IMR-90 (cell line): ENCODE measurements around the gene STX8. TPM values are rescaled to one million over a fixed set of nuclear protein-coding genes. Genes with fewer than 3 reads are reported as not detected.
A peak's percentile ranks its signal among the peaks of the same experiment; 100 is the strongest.

Experiments
- ATAC-seq: fragments of 200-7000 bp; cut with Tn5 transposase; 2 replicates; pipeline ENCODE4 v1.9.1; 2020; ENCODE audit warnings: low read depth, mild to moderate bottlenecking, moderate library complexity
- BruUV-seq: library from RNA; stranded (reverse); fragments of 400-500 nt; replicated peaks from 2 replicates; lab custom pipeline; 2021; lab: Mats Ljungman, UMichigan
- CTCF ChIA-PET: fragments of 300-600 bp; formaldehyde crosslinking; extraction: SDS; loops from one replicate; lab custom pipeline; 2021; ENCODE audit warnings: antibody characterized with exemption; lab: Yijun Ruan, JAX
- POLR2A ChIA-PET: fragments of 300-600 bp; sonication (Branson Sonifier 250); formaldehyde crosslinking; loops from one replicate; lab custom pipeline; 2022; ENCODE audit warnings: antibody characterized with exemption; ENCODE audit not compliant: unreplicated experiment; lab: Charles Lee
- DNase-seq: peaks from one replicate; pipeline ENCODE4 v3.0.0; 2013
- H2AFZ ChIP-seq: replicated peaks from 2 replicates; pipeline ENCODE3; 2013; ENCODE audit warnings: low read length, mild to moderate bottlenecking; ENCODE audit not compliant: poor library complexity
- H2AK5ac ChIP-seq: 2 replicates; pipeline ENCODE4 v1.6.1; 2013; ENCODE audit warnings: low read depth, low read length, inconsistent platforms
- H2AK9ac ChIP-seq: replicated peaks from 2 replicates; pipeline ENCODE3; 2013; ENCODE audit warnings: mild to moderate bottlenecking, low read depth, low read length, moderate library complexity; ENCODE audit not compliant: poor library complexity
- H2BK120ac ChIP-seq: 2 replicates; pipeline ENCODE4 v1.6.1; 2013; ENCODE audit warnings: low read depth, low read length, inconsistent platforms
- H2BK15ac ChIP-seq: 3 replicates; pipeline ENCODE4 v1.6.1; 2013; ENCODE audit warnings: low read depth, low read length, inconsistent platforms
- H2BK20ac ChIP-seq: 2 replicates; pipeline ENCODE4 v1.6.1; 2013; ENCODE audit warnings: low read depth, mild to moderate bottlenecking, inconsistent platforms, low read length, moderate library complexity
- H2BK5ac ChIP-seq: 2 replicates; pipeline ENCODE4 v1.6.1; 2013; ENCODE audit warnings: mild to moderate bottlenecking, low read depth, low read length, inconsistent platforms; ENCODE audit not compliant: poor library complexity, severe bottlenecking
- H3K14ac ChIP-seq: replicated peaks from 2 replicates; pipeline ENCODE4 v1.6.1; 2013; ENCODE audit warnings: low read depth, low read length, inconsistent platforms
- H3K18ac ChIP-seq: 2 replicates; pipeline ENCODE4 v1.6.1; 2013; ENCODE audit warnings: low read depth, low read length, control low read depth
- H3K23ac ChIP-seq: 2 replicates; pipeline ENCODE4 v1.6.1; 2013; ENCODE audit warnings: low read depth, low read length, inconsistent platforms
- H3K27ac ChIP-seq: 2 replicates; pipeline ENCODE4 v1.5.1; 2013; ENCODE audit warnings: mild to moderate bottlenecking, control low read depth, low read length; ENCODE audit not compliant: insufficient read depth
- H3K27me3 ChIP-seq: 2 replicates; pipeline ENCODE4 v1.6.1; 2013; ENCODE audit warnings: low read length; ENCODE audit not compliant: control insufficient read depth, insufficient read depth
- H3K36me3 ChIP-seq: 2 replicates; pipeline ENCODE4 v1.6.1; 2013; ENCODE audit warnings: low read length, mixed read lengths; ENCODE audit not compliant: control insufficient read depth, insufficient read depth
- H3K4ac ChIP-seq: 2 replicates; pipeline ENCODE4 v1.6.1; 2013; ENCODE audit warnings: low read depth, low read length, inconsistent platforms
- H3K4me1 ChIP-seq: 2 replicates; pipeline ENCODE4 v1.6.1; 2013; ENCODE audit warnings: low read length, mixed read lengths; ENCODE audit not compliant: control insufficient read depth, insufficient read depth
- H3K4me2 ChIP-seq: 2 replicates; pipeline ENCODE4 v1.6.1; 2013; ENCODE audit warnings: low read depth, mild to moderate bottlenecking, control low read depth, low read length, moderate library complexity
- H3K4me3 ChIP-seq: 2 replicates; pipeline ENCODE4 v1.5.1; 2013; ENCODE audit warnings: low read depth, mild to moderate bottlenecking, control low read depth, low read length, moderate library complexity; ENCODE audit not compliant: insufficient read depth
- H3K56ac ChIP-seq: 2 replicates; pipeline ENCODE4 v1.6.1; 2013; ENCODE audit warnings: low read length, inconsistent platforms; ENCODE audit not compliant: insufficient read depth; ENCODE audit errors: extremely low read depth
- H3K79me1 ChIP-seq, 2 experiments: 2 replicates each; pipeline ENCODE4 v1.6.1; 2013; ENCODE audit warnings: low read length in 2 of 2, inconsistent platforms in 1 of 2, low read depth in 1 of 2
- H3K9ac ChIP-seq: 2 replicates; pipeline ENCODE4 v1.6.1; 2013; ENCODE audit warnings: low read depth, low read length, control low read depth
- H3K9me1 ChIP-seq: 2 replicates; pipeline ENCODE4 v1.6.1; 2013; ENCODE audit warnings: low read length, inconsistent platforms; ENCODE audit not compliant: insufficient read depth
- H3K9me3 ChIP-seq: 2 replicates; pipeline ENCODE4 v1.6.1; 2013; ENCODE audit warnings: low read length; ENCODE audit not compliant: control insufficient read depth, insufficient read depth
- H4K20me1 ChIP-seq: 2 replicates; pipeline ENCODE4 v1.6.1; 2013; ENCODE audit warnings: low read length, inconsistent platforms; ENCODE audit not compliant: insufficient read depth
- H4K5ac ChIP-seq: 2 replicates; pipeline ENCODE4 v1.6.1; 2013; ENCODE audit warnings: mild to moderate bottlenecking, low read depth, low read length, control low read depth
- H4K8ac ChIP-seq, 2 experiments: 2 replicates each; pipeline ENCODE4 v1.6.1; 2013; ENCODE audit warnings: low read depth in 2 of 2, low read length in 2 of 2, control low read depth in 1 of 2, inconsistent platforms in 1 of 2
- H4K91ac ChIP-seq: 2 replicates; pipeline ENCODE4 v1.6.1; 2013; ENCODE audit warnings: low read depth, low read length, inconsistent platforms; ENCODE audit not compliant: insufficient read depth
- CHD1 ChIP-seq: IDR thresholded peaks from 2 replicates; pipeline ENCODE4 v1.6.1; 2012; ENCODE audit warnings: low read depth, low read length, improper control_type of control experiment
- MAZ ChIP-seq: IDR thresholded peaks from 2 replicates; pipeline ENCODE4 v1.6.1; 2012; ENCODE audit warnings: low read depth, mild to moderate bottlenecking, low read length, improper control_type of control experiment, moderate library complexity, borderline replicate concordance
- RAD21 ChIP-seq: IDR thresholded peaks from 2 replicates; pipeline ENCODE4 v1.6.1; 2012; ENCODE audit warnings: low read length, improper control_type of control experiment
- WGBS, 2 experiments: methylation state at CpG; one replicate each; pipeline versions ENCODE4 v1.1.5 to v1.1.7; 2013; ENCODE audit warnings: missing lambda C conversion rate in 2 of 2; ENCODE audit not compliant: insufficient read length in 1 of 2; ENCODE audit errors: extremely low coverage in 2 of 2; 5-methylcytosine and 5-hydroxymethylcytosine counted together
- dilution Hi-C: fragments of 300-500 bp; cut with HindIII; formaldehyde crosslinking; loops from one replicate; pipeline ENCODE4 v1.14.3; 2018; ENCODE audit warnings: low sequenced_read_pairs; ENCODE audit not compliant: unreplicated experiment
- in situ Hi-C: fragments of 300-500 bp; cut with MboI; formaldehyde crosslinking; loops from 3 replicates; pipeline ENCODE4 v1.14.3; 2019; ENCODE audit warnings: low sequenced_read_pairs, inconsistent platforms, mixed read lengths
- intact Hi-C: fragments of 100-400 bp; cut with micrococcal nuclease; formaldehyde crosslinking; loops from 2 replicates; pipeline ENCODE4 v1.10.0; 2022
- polyA plus RNA-seq, 3 experiments: library from polyadenylated mRNA; depleted of rRNA; stranded (reverse); fragments of >200 nt; gene quantifications; 2 replicates each; pipeline ENCODE4 v1.2.3, GENCODE V29; 2012; ENCODE audit warnings: low replicate concordance in 1 of 3
- total RNA-seq: library from RNA; depleted of rRNA; stranded (reverse); fragments of >200 nt; gene quantifications from 2 replicates; pipeline ENCODE4 v1.2.3, GENCODE V29; 2012
- TF ChIP-seq, protein P1 (sequence below): fragments of 150-350 bp; IDR thresholded peaks from 2 replicates; pipeline ENCODE4 v1.6.1; 2016; ENCODE audit warnings: low read depth, mild to moderate bottlenecking, low read length, moderate library complexity, borderline replicate concordance

Gene STX8
- total and polyA plus RNA-seq, 2 of the 4 experiments (the other 2 are of a cell fraction): 26.5 to 47.0 TPM

DNA sequence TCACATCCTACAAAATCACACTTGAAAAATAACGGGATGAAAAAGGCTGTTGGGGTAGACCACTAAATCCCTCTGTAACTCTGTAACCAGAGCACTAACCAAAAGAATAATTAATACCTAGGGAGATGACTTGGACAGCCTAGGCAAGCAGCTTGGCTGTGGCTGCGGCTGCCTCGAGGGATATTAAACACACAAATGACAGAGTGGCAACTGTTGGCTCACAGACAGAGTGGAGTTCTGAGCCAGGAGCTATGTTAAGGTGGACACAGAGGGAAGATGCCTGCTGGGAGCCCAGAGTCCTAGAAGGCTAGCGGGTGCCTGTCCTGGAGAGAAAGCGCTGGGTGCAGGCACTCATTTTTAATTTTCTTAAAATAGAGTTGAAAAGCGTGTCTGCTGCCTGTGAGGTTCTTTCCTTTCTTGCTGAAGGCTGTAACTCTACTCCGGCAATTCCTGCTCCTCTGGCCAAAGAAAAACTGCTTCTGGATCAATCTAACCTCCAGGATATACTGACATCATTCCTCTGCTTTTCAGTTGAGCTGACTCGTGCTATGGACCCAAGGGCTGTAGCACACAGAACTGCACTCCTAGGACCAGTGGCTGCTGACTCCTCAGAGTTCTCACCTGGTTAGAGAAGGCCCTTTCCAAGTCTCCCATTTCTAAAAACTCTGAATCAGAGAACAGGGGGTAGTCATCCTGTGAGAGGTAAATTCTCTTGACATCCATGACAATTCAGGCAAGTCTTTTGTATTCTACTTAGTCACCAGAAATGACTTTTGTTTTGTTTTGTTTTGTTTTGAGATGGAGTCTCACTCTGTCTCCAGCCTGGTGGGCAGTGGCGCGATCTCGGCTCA, 147.9 kb downstream of the STX8 start:
- in situ Hi-C loops: no loop called here

More for the DNA sequence above, 147.9 kb downstream of the STX8 start:
- H3K4me2 ChIP-seq: no peak overlapping the region
- 100% methylated on average over 1 of the region's 11 CpGs; no CpG with 5 or more reads in 1 of the 2 experiments for WGBS, 2 experiments
- DNase-seq (peak; percentile 41), ATAC-seq (no peak)
- H4K8ac ChIP-seq: no peak overlapping the region
- H3K4me3 ChIP-seq: no peak overlapping the region
- no peak overlapping the region for H3K56ac ChIP-seq
- H3K27me3 ChIP-seq: no peaks in the 10 kb centered on the region
- H3K27ac ChIP-seq: no peak overlapping the region
- no peaks in the 10 kb centered on the region for H4K20me1 ChIP-seq
- H2AFZ ChIP-seq: no peak overlapping the region
- ChIA-PET CTCF (no interaction called here), POLR2A (no interaction called here)
- H2BK20ac ChIP-seq: no peak overlapping the region
- H3K9ac ChIP-seq: no peak overlapping the region
- H2AK5ac ChIP-seq: no peak overlapping the region
- no peak overlapping the region for H2BK120ac ChIP-seq
- no peak overlapping the region for H2BK15ac ChIP-seq
- H2BK5ac ChIP-seq: no peak overlapping the region
- intact Hi-C loops (no loop called here), dilution Hi-C loops (no loop called here)
- no peaks in the 10 kb centered on the region for H3K4me1 ChIP-seq
- no peaks in the 10 kb centered on the region for H3K36me3 ChIP-seq
- no peak overlapping the region for H3K4ac ChIP-seq
- no peak overlapping the region for H3K14ac ChIP-seq
- H3K18ac ChIP-seq: no peak overlapping the region
- BruUV-seq: no TSS peak
- no peaks in the 10 kb centered on the region for H3K9me3 ChIP-seq
- TF ChIP-seq, protein P1, sequence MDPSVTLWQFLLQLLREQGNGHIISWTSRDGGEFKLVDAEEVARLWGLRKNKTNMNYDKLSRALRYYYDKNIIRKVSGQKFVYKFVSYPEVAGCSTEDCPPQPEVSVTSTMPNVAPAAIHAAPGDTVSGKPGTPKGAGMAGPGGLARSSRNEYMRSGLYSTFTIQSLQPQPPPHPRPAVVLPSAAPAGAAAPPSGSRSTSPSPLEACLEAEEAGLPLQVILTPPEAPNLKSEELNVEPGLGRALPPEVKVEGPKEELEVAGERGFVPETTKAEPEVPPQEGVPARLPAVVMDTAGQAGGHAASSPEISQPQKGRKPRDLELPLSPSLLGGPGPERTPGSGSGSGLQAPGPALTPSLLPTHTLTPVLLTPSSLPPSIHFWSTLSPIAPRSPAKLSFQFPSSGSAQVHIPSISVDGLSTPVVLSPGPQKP: no peak
- TF ChIP-seq RAD21: no peak
- TF ChIP-seq MAZ: no peak
- no peak for TF ChIP-seq CHD1
- no peak overlapping the region for H4K5ac ChIP-seq
- H4K91ac ChIP-seq: no peak overlapping the region
- H3K79me1 ChIP-seq: no peaks in the 10 kb centered on the region
- H3K23ac ChIP-seq: no peak overlapping the region
- no peak overlapping the region for H2AK9ac ChIP-seq
- no peaks in the 10 kb centered on the region; the same call in 1 of the 2 replicates for H3K9me1 ChIP-seq
